ENCODE data around the gene ADAMTS17. TPM values are rescaled to one million over a fixed set of nuclear protein-coding genes. Genes with fewer than 3 reads are reported as not detected.

ADAMTS17 gene
- total RNA-seq, 1 donor from 2014 or later = 3.4 TPM

- no peak overlapping the region for H3K4me3 Mint-ChIP-seq (ENCODE audit: unreplicated experiment)
- H3K27ac Mint-ChIP-seq (ENCODE audit: unreplicated experiment) = no peak overlapping the region
- no peaks in the 10 kb centered on the region for H3K36me3 Mint-ChIP-seq (ENCODE audit: low read depth)
- no peaks in the 10 kb centered on the region for H3K4me1 Mint-ChIP-seq (ENCODE audit: low read depth)
- peaks cover under 1% of the 10 kb centered on the region for H3K9me3 Mint-ChIP-seq (ENCODE audit: low read depth)
- peak; percentile 41 for DNase-seq (ENCODE audit: low spot score)
- no peaks in the 10 kb centered on the region for H3K27me3 Mint-ChIP-seq (ENCODE audit: low read depth)
- TF ChIP-seq CTCF (IDR thresholded peaks at IDR 0.05) = no peak
Measured at GRCh38 chr15:100330629-100331215, 11.1 kb downstream of the ADAMTS17 start.

- Mint-ChIP-seq H3K4me3 (ENCODE audit: unreplicated experiment) (no peak overlapping the region), H3K4me1 (ENCODE audit: low read depth) (no peaks in the 10 kb centered on the region), H3K36me3 (ENCODE audit: low read depth) (peaks cover 1% of the 10 kb centered on the region), H3K27ac (ENCODE audit: unreplicated experiment) (no peak overlapping the region), H3K27me3 (ENCODE audit: low read depth) (peaks cover 2% of the 10 kb centered on the region), H3K9me3 (ENCODE audit: low read depth) (peaks cover 4% of the 10 kb centered on the region)
- peak; percentile 43 for DNase-seq (ENCODE audit: low spot score)
- TF ChIP-seq CTCF (IDR thresholded peaks at IDR 0.05) = no peak
Measured at GRCh38 chr15:100330221-100330620, 11.6 kb downstream of the ADAMTS17 start.

GRCh38 chr15:100328796-100329195 is 13.0 kb downstream of the ADAMTS17 start:
- TF ChIP-seq CTCF (IDR thresholded peaks at IDR 0.05) = no peak
- peaks cover 1% of the 10 kb centered on the region for H3K36me3 Mint-ChIP-seq (ENCODE audit: low read depth)
- H3K27me3 Mint-ChIP-seq (ENCODE audit: low read depth) = peaks cover 2% of the 10 kb centered on the region
- DNase-seq (ENCODE audit: low spot score) = no peak
- H3K27ac Mint-ChIP-seq (ENCODE audit: unreplicated experiment) = no peak overlapping the region
- H3K4me3 Mint-ChIP-seq (ENCODE audit: unreplicated experiment) = no peak overlapping the region
- H3K9me3 Mint-ChIP-seq (ENCODE audit: low read depth) = peaks cover 4% of the 10 kb centered on the region
- H3K4me1 Mint-ChIP-seq (ENCODE audit: low read depth) = no peaks in the 10 kb centered on the region

- H3K27ac Mint-ChIP-seq (ENCODE audit: unreplicated experiment) = no peak overlapping the region
- no peak for DNase-seq (ENCODE audit: low spot score)
- H3K4me3 Mint-ChIP-seq (ENCODE audit: unreplicated experiment) = no peak overlapping the region
- no peaks in the 10 kb centered on the region for H3K27me3 Mint-ChIP-seq (ENCODE audit: low read depth)
- no peak for TF ChIP-seq CTCF (IDR thresholded peaks at IDR 0.05)
- peaks cover 10% of the 10 kb centered on the region for H3K36me3 Mint-ChIP-seq (ENCODE audit: low read depth)
- peaks cover 8% of the 10 kb centered on the region for H3K9me3 Mint-ChIP-seq (ENCODE audit: low read depth)
- H3K4me1 Mint-ChIP-seq (ENCODE audit: low read depth) = no peaks in the 10 kb centered on the region
Measured at GRCh38 chr15:100318880-100319279, 22.9 kb downstream of the ADAMTS17 start.

GRCh38 chr15:100314809-100315400 is 26.9 kb downstream of the ADAMTS17 start:
- Mint-ChIP-seq H3K36me3 (ENCODE audit: low read depth) (peaks cover 9% of the 10 kb centered on the region), H3K27me3 (ENCODE audit: low read depth) (peaks cover under 1% of the 10 kb centered on the region), H3K27ac (ENCODE audit: unreplicated experiment) (no peak overlapping the region), H3K4me1 (ENCODE audit: low read depth) (peaks cover 12% of the 10 kb centered on the region), H3K9me3 (ENCODE audit: low read depth) (peaks cover 11% of the 10 kb centered on the region), H3K4me3 (ENCODE audit: unreplicated experiment) (no peak overlapping the region)
- no peak for TF ChIP-seq CTCF (IDR thresholded peaks at IDR 0.05)
- no peak for DNase-seq (ENCODE audit: low spot score)
